Measurements from ENCODE around the gene ADCY9.

Gene ADCY9

DNA sequence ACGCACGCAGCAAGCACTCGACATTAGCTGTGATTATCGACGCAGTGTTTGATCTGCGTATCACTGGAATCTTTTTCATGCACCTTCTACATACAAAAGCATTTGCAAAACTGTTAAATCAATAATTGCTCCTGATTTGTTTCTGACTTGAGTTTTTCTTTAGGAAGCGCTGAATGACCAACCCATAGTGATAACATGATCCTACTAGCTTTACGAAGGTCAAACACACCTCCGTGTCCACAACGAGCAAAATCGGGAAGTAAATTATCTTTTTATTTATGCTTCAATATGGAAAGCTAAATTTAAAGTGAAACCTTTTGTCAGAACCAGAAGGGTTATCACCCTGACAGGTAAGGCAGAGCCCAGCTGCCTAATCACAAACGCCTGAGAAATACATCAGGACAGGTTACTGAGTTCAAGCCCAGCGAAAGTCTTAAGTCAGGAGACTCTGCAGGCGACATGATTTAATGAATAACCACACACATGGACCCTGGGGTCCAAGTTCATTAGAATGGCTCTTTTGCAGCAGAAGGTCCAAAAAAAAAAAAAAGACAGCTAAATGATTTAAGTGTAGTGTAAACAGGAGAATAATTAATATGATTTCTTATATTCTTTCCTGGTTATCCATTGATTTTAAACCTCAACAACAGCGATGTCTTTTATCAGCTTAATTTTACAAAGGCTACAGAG is 104.2 kb downstream of the ADCY9 start:
- H3K27me3 ChIP-seq (ENCODE audit: insufficient read depth, low read depth): no peaks in the 10 kb centered on the region
- H2AFZ ChIP-seq (ENCODE audit: low read depth): no peak overlapping the region
- H3K4me3 ChIP-seq (IDR thresholded peaks at IDR 0.05; ENCODE audit: insufficient read depth, low read depth, low read length): no peak overlapping the region
- TF ChIP-seq, protein P1, sequence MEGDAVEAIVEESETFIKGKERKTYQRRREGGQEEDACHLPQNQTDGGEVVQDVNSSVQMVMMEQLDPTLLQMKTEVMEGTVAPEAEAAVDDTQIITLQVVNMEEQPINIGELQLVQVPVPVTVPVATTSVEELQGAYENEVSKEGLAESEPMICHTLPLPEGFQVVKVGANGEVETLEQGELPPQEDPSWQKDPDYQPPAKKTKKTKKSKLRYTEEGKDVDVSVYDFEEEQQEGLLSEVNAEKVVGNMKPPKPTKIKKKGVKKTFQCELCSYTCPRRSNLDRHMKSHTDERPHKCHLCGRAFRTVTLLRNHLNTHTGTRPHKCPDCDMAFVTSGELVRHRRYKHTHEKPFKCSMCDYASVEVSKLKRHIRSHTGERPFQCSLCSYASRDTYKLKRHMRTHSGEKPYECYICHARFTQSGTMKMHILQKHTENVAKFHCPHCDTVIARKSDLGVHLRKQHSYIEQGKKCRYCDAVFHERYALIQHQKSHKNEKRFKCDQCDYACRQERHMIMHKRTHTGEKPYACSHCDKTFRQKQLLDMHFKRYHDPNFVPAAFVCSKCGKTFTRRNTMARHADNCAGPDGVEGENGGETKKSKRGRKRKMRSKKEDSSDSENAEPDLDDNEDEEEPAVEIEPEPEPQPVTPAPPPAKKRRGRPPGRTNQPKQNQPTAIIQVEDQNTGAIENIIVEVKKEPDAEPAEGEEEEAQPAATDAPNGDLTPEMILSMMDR (conservative IDR thresholded peaks at IDR 0.05; ENCODE audit: low read depth, low read length): no peak
- H3K9ac ChIP-seq: no peak overlapping the region
- no peaks in the 10 kb centered on the region for H3K79me2 ChIP-seq (ENCODE audit: insufficient read depth, low read depth)
- H3K4me1 ChIP-seq (ENCODE audit: low read depth, poor library complexity, severe bottlenecking): no peaks in the 10 kb centered on the region
- H3K36me3 ChIP-seq (ENCODE audit: insufficient read depth): no peaks in the 10 kb centered on the region
- no peak overlapping the region for H3K4me2 ChIP-seq
- H4K20me1 ChIP-seq (ENCODE audit: insufficient read depth): no peaks in the 10 kb centered on the region
- no peak overlapping the region for H3K27ac ChIP-seq

DNA sequence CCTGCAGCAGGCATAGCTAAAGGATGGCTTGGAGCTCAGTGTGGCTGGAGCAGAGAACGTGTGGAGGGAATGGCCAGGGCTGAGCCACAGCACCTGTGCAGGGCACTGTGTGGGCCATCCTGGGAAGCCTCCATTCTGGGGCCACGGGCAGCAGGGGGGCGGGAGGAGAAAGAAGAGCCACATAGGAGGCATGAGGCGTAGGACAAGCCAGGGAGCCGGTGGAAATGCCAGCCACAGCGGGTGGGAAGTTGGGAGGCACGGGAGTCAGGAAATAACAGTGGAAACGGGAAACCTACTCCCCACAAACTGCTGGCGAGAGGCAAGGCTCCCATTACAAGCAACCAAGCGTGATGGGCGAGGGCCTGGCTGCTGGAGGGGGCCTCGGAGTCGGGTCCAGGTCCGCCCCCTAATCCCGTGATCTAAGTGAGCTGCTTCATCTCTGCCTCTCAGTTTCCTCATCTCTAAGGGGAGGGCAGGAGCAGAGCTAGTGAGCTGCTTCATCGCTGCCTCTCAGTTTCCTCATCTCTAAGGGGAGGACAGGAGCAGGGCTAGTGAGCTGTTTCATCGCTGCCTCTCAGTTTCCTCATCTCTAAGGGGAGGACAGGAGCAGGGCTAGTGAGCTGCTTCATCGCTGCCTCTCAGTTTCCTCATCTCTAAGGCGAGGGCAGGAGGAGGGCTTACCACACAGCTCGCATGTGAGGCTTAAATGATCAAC is 104.9 kb downstream of the ADCY9 start:
- no peaks in the 10 kb centered on the region for H3K36me3 ChIP-seq (ENCODE audit: insufficient read depth)
- H3K4me2 ChIP-seq: no peak overlapping the region
- H2AFZ ChIP-seq (ENCODE audit: low read depth): no peak overlapping the region
- H3K9ac ChIP-seq: no peak overlapping the region
- H3K27ac ChIP-seq: no peak overlapping the region
- no peaks in the 10 kb centered on the region for H3K79me2 ChIP-seq (ENCODE audit: insufficient read depth, low read depth)
- no peaks in the 10 kb centered on the region for H4K20me1 ChIP-seq (ENCODE audit: insufficient read depth)
- no peak overlapping the region for H3K4me3 ChIP-seq (IDR thresholded peaks at IDR 0.05; ENCODE audit: insufficient read depth, low read depth, low read length)
- no peaks in the 10 kb centered on the region for H3K27me3 ChIP-seq (ENCODE audit: insufficient read depth, low read depth)
- TF ChIP-seq, protein P1 (conservative IDR thresholded peaks at IDR 0.05; ENCODE audit: low read depth, low read length): no peak
- no peaks in the 10 kb centered on the region for H3K4me1 ChIP-seq (ENCODE audit: low read depth, poor library complexity, severe bottlenecking)

DNA sequence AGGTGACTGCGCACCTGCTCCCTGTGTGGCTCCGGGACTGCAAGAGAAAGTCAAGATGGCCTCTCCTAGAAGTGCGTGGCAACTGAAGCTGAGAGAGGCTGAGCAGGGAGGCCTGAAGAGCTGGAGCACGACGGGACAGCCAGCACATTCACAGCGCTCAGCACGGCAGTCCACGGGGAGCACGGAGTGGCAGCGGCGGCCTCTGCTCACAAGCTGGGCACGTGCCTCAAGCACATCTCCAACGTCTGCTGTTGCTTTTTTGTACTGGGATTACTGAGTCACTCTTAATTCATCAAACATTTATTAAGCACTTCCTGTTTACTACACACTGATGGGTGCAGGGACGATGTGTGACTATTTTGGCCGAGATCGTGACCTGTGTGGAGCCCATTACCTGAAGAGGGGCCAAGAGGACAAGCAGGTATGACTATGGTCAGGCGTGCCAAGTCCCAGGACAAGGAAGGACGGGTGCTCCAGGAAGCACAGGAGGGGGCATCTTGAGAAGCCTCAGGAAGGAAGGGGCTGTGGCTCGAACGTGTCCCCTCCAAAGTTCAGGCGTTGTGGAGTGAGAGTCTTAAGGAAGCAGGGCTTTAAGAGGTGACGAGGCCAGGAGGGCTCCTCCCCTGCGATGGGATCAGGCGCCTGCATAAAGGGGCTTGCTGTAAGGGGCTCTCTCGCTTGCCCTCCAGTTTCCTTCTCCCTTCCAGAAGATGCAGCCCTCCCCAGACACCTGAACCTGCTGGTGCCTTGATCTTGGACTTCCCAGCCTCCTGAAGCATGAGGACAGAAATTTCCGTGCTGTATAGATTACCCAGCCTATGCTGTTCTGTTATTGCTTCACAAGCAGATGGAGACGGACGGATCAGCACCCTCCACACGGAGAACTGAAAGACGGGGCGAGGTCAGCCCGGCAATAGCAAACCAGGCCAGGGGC is 105.8 kb downstream of the ADCY9 start:
- TF ChIP-seq, protein P1 (conservative IDR thresholded peaks at IDR 0.05; ENCODE audit: low read depth, low read length): no peak
- no peak overlapping the region for H3K4me2 ChIP-seq

DNA sequence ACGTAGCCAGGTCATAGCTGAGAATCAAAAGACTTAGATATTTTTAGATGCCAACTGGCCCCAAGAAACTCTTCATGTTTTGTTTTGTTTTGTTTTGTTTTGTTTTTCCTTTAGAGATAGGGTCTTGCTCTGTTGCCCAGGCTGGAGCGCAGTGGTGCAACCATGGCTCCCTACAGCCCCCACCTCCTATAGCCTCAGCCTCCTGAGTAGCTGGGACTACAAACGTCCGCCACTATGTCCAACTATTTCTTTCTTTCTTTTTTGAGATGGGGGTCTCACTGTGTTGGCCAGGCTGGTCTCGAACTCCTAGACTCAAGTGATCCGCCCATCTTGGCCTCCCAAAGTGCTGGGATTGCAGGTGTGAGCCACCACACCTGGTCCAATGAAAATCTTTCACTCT is 107.1 kb downstream of the ADCY9 start:
- Histone ChIP-seq H3K9ac (no peak overlapping the region), H3K4me3 (IDR thresholded peaks at IDR 0.05; ENCODE audit: insufficient read depth, low read depth, low read length) (no peak overlapping the region), H3K36me3 (ENCODE audit: insufficient read depth) (no peaks in the 10 kb centered on the region), H3K27ac (no peak overlapping the region), H2AFZ (ENCODE audit: low read depth) (no peak overlapping the region), H3K27me3 (ENCODE audit: insufficient read depth, low read depth) (no peaks in the 10 kb centered on the region), H3K79me2 (ENCODE audit: insufficient read depth, low read depth) (no peaks in the 10 kb centered on the region), H3K4me1 (ENCODE audit: low read depth, poor library complexity, severe bottlenecking) (no peaks in the 10 kb centered on the region), H3K4me2 (no peak overlapping the region), H4K20me1 (ENCODE audit: insufficient read depth) (no peaks in the 10 kb centered on the region)
- TF ChIP-seq, protein P1 (conservative IDR thresholded peaks at IDR 0.05; ENCODE audit: low read depth, low read length): no peak

More for the DNA sequence above, 105.8 kb downstream of the ADCY9 start:
- Histone ChIP-seq H2AFZ (ENCODE audit: low read depth) (no peak overlapping the region), H3K27ac (no peak overlapping the region), H3K4me1 (ENCODE audit: low read depth, poor library complexity, severe bottlenecking) (no peaks in the 10 kb centered on the region), H3K36me3 (ENCODE audit: insufficient read depth) (no peaks in the 10 kb centered on the region), H4K20me1 (ENCODE audit: insufficient read depth) (no peaks in the 10 kb centered on the region), H3K79me2 (ENCODE audit: insufficient read depth, low read depth) (no peaks in the 10 kb centered on the region), H3K4me3 (IDR thresholded peaks at IDR 0.05; ENCODE audit: insufficient read depth, low read depth, low read length) (no peak overlapping the region), H3K9ac (no peak overlapping the region), H3K27me3 (ENCODE audit: insufficient read depth, low read depth) (no peaks in the 10 kb centered on the region)
